Left cardiac atrium (tissue), 4 donors: Measurements from ENCODE around the gene HEY2. TPM values are rescaled to one million over a fixed set of nuclear protein-coding genes. Genes with fewer than 3 reads are reported as not detected.
A peak's percentile ranks its signal among the peaks of the same experiment; 100 is the strongest.
"Not testable (repeated sequence)": the region's sequence is repeated elsewhere in the genome, so short reads cannot be mapped to it uniquely, and the experiment has no call there.

Source experiments
- ATAC-seq, 2 donors: fragments of 200-7000 bp; cut with Tn5 transposase; one replicate each; pipeline ENCODE4 v1.9.1; 2020; ENCODE audit warnings: mild to moderate bottlenecking in 2 of 2, moderate library complexity in 2 of 2
- DNase-seq: peaks from one replicate; pipeline ENCODE4 v3.0.0-alpha.2; 2020
- intact Hi-C, 2 donors: fragments of 100-400 bp; cut with DNase I; formaldehyde crosslinking; loops; one replicate each; pipeline versions ENCODE4 v1.14.1 to v1.15.1; 2022 to 2023
- total RNA-seq, 2 donors: library from RNA; stranded (reverse); fragmentation: NEBNext Ultra II Directional; extraction: Animal tissue kit (Norgen Biotek cat#: 25700); gene quantifications; one replicate each; pipeline ENCODE4 v1.2.1, GENCODE V29; 2021
- donor health status: DM: no; HTN: yes; CAD: no.
- donor health status: DM: no; HTN: yes; CAD: no; lungs with severe emphysema.
- donor health status: DM: yes; HTN: yes; CAD: no.
- donor health status: Dilated cardiomyopathy.

The HEY2 gene
- total RNA-seq, 2 donors from 2014 or later, result 2.1 to 2.5 TPM

- no peak for ATAC-seq
- DNase-seq, result no peak
- intact Hi-C loops, result no loop called here
Observed at GRCh38 chr6:125759184-125759902, 9.9 kb downstream of the HEY2 start.

GRCh38 chr6:125759959-125760457, 10.6 kb downstream of the HEY2 start:
- DNase-seq (no peak), ATAC-seq (no peak)
- intact Hi-C loops, result no loop called here

- DNase-seq, result no peak
- ATAC-seq, result no peak
- intact Hi-C loops, result no loop called here
Observed at GRCh38 chr6:125764121-125764671, 14.8 kb downstream of the HEY2 start.

GRCh38 chr6:125765944-125766343, 16.5 kb downstream of the HEY2 start:
- intact Hi-C loops, result loop anchor here in 1 of 2 donors (5.0 kb wide), 1 partner anchor 454 kb away; no protein-coding TSS in a partner anchor
- no peak for DNase-seq
- no peak for ATAC-seq

- intact Hi-C loops, result loop anchor here in 1 of 2 donors (5.0 kb wide), 1 partner anchor 454 kb away; no protein-coding TSS in a partner anchor
- DNase-seq (no peak), ATAC-seq (no peak)
Observed at GRCh38 chr6:125766641-125767040, 17.2 kb downstream of the HEY2 start.

GRCh38 chr6:125769147-125769783, 19.8 kb downstream of the HEY2 start:
- DNase-seq, result no peak
- intact Hi-C loops, result loop anchor here (1.0 to 5.0 kb wide), 2 partner anchors 455 to 457 kb away; no protein-coding TSS in a partner anchor
- ATAC-seq, result no peak

- intact Hi-C loops, result no loop called here
- ATAC-seq, result peak in 1 of 2 donors; percentile 37
- DNase-seq, result no peak
Observed at GRCh38 chr6:125773387-125774341, 24.2 kb downstream of the HEY2 start.

GRCh38 chr6:125776107-125776826, 26.8 kb downstream of the HEY2 start:
- DNase-seq, ATAC-seq, intact Hi-C loops: not testable (repeated sequence)

- peak; percentile 97 to 98 for ATAC-seq
- peak; percentile 73 for DNase-seq
- intact Hi-C loops, result loop anchor here (2.0 to 10.0 kb wide), 3 partner anchors 175 to 192 kb away; partner anchors contain the start of gene HINT3 (in 2 of the 2)
Observed at GRCh38 chr6:125779924-125780539, 30.6 kb downstream of the HEY2 start.

GRCh38 chr6:125780540-125781313, 31.3 kb downstream of the HEY2 start:
- intact Hi-C loops, result loop anchor here (2.0 to 10.0 kb wide), 3 partner anchors 174 to 192 kb away; partner anchors contain the start of gene HINT3 (in 2 of the 2)
- DNase-seq, result peak; percentile 51
- ATAC-seq, result peak; percentile 89 to 91

GRCh38 chr6:125781314-125781868, 32.0 kb downstream of the HEY2 start:
- ATAC-seq (peak in 1 of 2 donors; percentile 36), DNase-seq (no peak)
- intact Hi-C loops, result loop anchor here (2.0 to 10.0 kb wide), 3 partner anchors 173 to 191 kb away; partner anchors contain the start of gene HINT3 (in 2 of the 2)

- DNase-seq (no peak), ATAC-seq (no peak)
- intact Hi-C loops, result loop anchor here (5.0 to 10.0 kb wide), 2 partner anchors 170 to 188 kb away; partner anchors contain the start of gene HINT3 (in 1 of the 2)
Observed at GRCh38 chr6:125784365-125784764, 34.9 kb downstream of the HEY2 start.

GRCh38 chr6:125787791-125788190, 38.4 kb downstream of the HEY2 start:
- intact Hi-C loops, result loop anchor here in 1 of 2 donors (10.0 kb wide), 1 partner anchor 167 kb away; the partner anchor contains the start of gene HINT3
- ATAC-seq (no peak), DNase-seq (no peak)

GRCh38 chr6:125789167-125789566, 39.7 kb downstream of the HEY2 start:
- ATAC-seq, result no peak
- DNase-seq, result no peak
- intact Hi-C loops, result loop anchor here in 1 of 2 donors (10.0 kb wide), 1 partner anchor 166 kb away; the partner anchor contains the start of gene HINT3

- ATAC-seq (peak; percentile 23 to 31), DNase-seq (peak; percentile 45)
- intact Hi-C loops, result loop anchor here in 1 of 2 donors (10.0 kb wide), 1 partner anchor 165 kb away; the partner anchor contains the start of gene HINT3
Observed at GRCh38 chr6:125789576-125790357, 40.3 kb downstream of the HEY2 start.
